WTC11 (cell line): ENCODE results near the gene DDX39B. TPM values are rescaled to one million over a fixed set of nuclear protein-coding genes. Genes with fewer than 3 reads are reported as not detected.

Experiments used
- ATAC-seq: fragments of 200-7000 bp; cut with Tn5 transposase; 2 replicates; pipeline ENCODE4 v1.10.0; 2021; ENCODE audit warnings: mild to moderate bottlenecking, moderate library complexity
- CTCF ChIA-PET: fragments of 300-600 bp; sonication (Branson Sonifier 250); formaldehyde crosslinking; loops from one replicate; lab custom pipeline; 2021; ENCODE audit warnings: antibody characterized with exemption; lab: Charles Lee
- POLR2A ChIA-PET: fragments of 350-600 bp; sonication (Branson Sonifier 250); formaldehyde crosslinking; loops from one replicate; lab custom pipeline; 2021; ENCODE audit warnings: antibody characterized with exemption; lab: Charles Lee
- DNase-seq: peaks from one replicate; pipeline ENCODE4 v3.0.0; 2021; ENCODE audit warnings: low spot score
- H3K27ac Mint-ChIP-seq: 2 replicates; pipeline ENCODE4 v1.8.0; 2021; ENCODE audit warnings: mixed read lengths
- H3K27me3 Mint-ChIP-seq: 2 replicates; pipeline ENCODE4 v1.8.0; 2021; ENCODE audit warnings: low read depth, mild to moderate bottlenecking, moderate library complexity, mixed read lengths
- H3K36me3 Mint-ChIP-seq: 2 replicates; pipeline ENCODE4 v1.8.0; 2021; ENCODE audit warnings: mixed read lengths
- H3K4me1 Mint-ChIP-seq: 2 replicates; pipeline ENCODE4 v1.8.0; 2022; ENCODE audit warnings: mixed read lengths
- H3K4me3 Mint-ChIP-seq: 2 replicates; pipeline ENCODE4 v1.8.0; 2021; ENCODE audit warnings: mild to moderate bottlenecking, moderate library complexity, mixed read lengths
- H3K9me3 Mint-ChIP-seq: 2 replicates; pipeline ENCODE4 v1.8.0; 2021; ENCODE audit warnings: mixed read lengths
- E2F5 ChIP-seq: sonication (generic); formaldehyde crosslinking; IDR thresholded peaks from 2 replicates; pipeline ENCODE4 v1.8.1; 2022; ENCODE audit warnings: mild to moderate bottlenecking, moderate library complexity, missing genetic modification reagents
- ELF4 ChIP-seq: sonication (generic); formaldehyde crosslinking; IDR thresholded peaks from 2 replicates; pipeline ENCODE4 v1.8.1; 2022; ENCODE audit warnings: low read depth, mild to moderate bottlenecking, moderate library complexity, missing genetic modification reagents
- ERG ChIP-seq: fragments of 250-450 bp; sonication (Bioruptor Pico); IDR thresholded peaks from 2 replicates; pipeline ENCODE4 v1.8.0; 2021; ENCODE audit warnings: mild to moderate bottlenecking
- ESRRA ChIP-seq: sonication (generic); formaldehyde crosslinking; IDR thresholded peaks from 2 replicates; pipeline ENCODE4 v1.8.1; 2022; ENCODE audit warnings: mild to moderate bottlenecking, missing genetic modification reagents, borderline replicate concordance
- GABPB1 ChIP-seq: sonication (generic); formaldehyde crosslinking; IDR thresholded peaks from 2 replicates; pipeline ENCODE4 v1.8.1; 2023; ENCODE audit warnings: mild to moderate bottlenecking, missing genetic modification reagents
- IRF2 ChIP-seq: sonication (generic); formaldehyde crosslinking; IDR thresholded peaks from 2 replicates; pipeline ENCODE4 v1.8.0; 2022; ENCODE audit warnings: low read depth, missing genetic modification reagents, borderline replicate concordance
- KAT7 ChIP-seq: sonication (generic); formaldehyde crosslinking; IDR thresholded peaks from 2 replicates; pipeline ENCODE4 v1.8.1; 2023; ENCODE audit warnings: missing genetic modification reagents, mild to moderate bottlenecking, borderline replicate concordance
- NFE2L1 ChIP-seq: sonication (generic); formaldehyde crosslinking; IDR thresholded peaks from 2 replicates; pipeline ENCODE4 v1.8.1; 2023; ENCODE audit warnings: missing genetic modification reagents
- NR1H2 ChIP-seq: sonication (generic); formaldehyde crosslinking; IDR thresholded peaks from 2 replicates; pipeline ENCODE4 v1.9.0; 2021; ENCODE audit warnings: mild to moderate bottlenecking, moderate library complexity, missing genetic modification reagents
- NR2C2 ChIP-seq: sonication (generic); formaldehyde crosslinking; IDR thresholded peaks from 2 replicates; pipeline ENCODE4 v1.8.0; 2022; ENCODE audit warnings: mild to moderate bottlenecking, missing genetic modification reagents
- PRRX2 ChIP-seq: fragments of 250-450 bp; sonication (Bioruptor Pico); IDR thresholded peaks from 2 replicates; pipeline ENCODE4 v1.8.0; 2021; ENCODE audit warnings: mild to moderate bottlenecking
- SMAD3 ChIP-seq: sonication (generic); formaldehyde crosslinking; IDR thresholded peaks from 2 replicates; pipeline ENCODE4 v1.8.0; 2022; ENCODE audit warnings: missing genetic modification reagents, mild to moderate bottlenecking, borderline replicate concordance
- STAT6 ChIP-seq: sonication (generic); formaldehyde crosslinking; conservative IDR thresholded peaks from 2 replicates; pipeline ENCODE4 v1.8.1; 2023; ENCODE audit warnings: mild to moderate bottlenecking, low read depth, missing genetic modification reagents, moderate library complexity
- TP53 ChIP-seq: sonication (generic); formaldehyde crosslinking; IDR thresholded peaks from 2 replicates; pipeline ENCODE4 v1.8.1; 2023; ENCODE audit warnings: mild to moderate bottlenecking, missing genetic modification reagents
- ZBTB21 ChIP-seq: sonication (generic); formaldehyde crosslinking; IDR thresholded peaks from 2 replicates; pipeline ENCODE4 v1.8.1; 2023; ENCODE audit warnings: mild to moderate bottlenecking, missing genetic modification reagents, borderline replicate concordance
- ZNF671 ChIP-seq: fragments of 250-450 bp; sonication (Bioruptor Pico); IDR thresholded peaks from 2 replicates; pipeline ENCODE4 v1.8.0; 2021; ENCODE audit warnings: mild to moderate bottlenecking
- total RNA-seq: library from RNA; stranded (reverse); gene quantifications from 3 replicates; pipeline ENCODE4 v1.2.3, GENCODE V29; 2021
- TF ChIP-seq, protein P1 (sequence below): fragments of 250-450 bp; sonication (Bioruptor Pico); IDR thresholded peaks from 2 replicates; pipeline ENCODE4 v1.9.0; 2021; ENCODE audit warnings: moderate library complexity, mild to moderate bottlenecking, inconsistent platforms, borderline replicate concordance
- TF ChIP-seq, protein P2 (sequence below): sonication (generic); formaldehyde crosslinking; IDR thresholded peaks from 2 replicates; pipeline ENCODE4 v1.8.1; 2022; ENCODE audit warnings: low read depth, missing genetic modification reagents, borderline replicate concordance
- TF ChIP-seq, protein P3 (sequence below): sonication (generic); formaldehyde crosslinking; IDR thresholded peaks from 2 replicates; pipeline ENCODE4 v1.8.1; 2023; ENCODE audit warnings: mild to moderate bottlenecking, moderate library complexity, missing genetic modification reagents
- TF ChIP-seq, protein P4 (sequence below): sonication (generic); formaldehyde crosslinking; conservative IDR thresholded peaks from 2 replicates; pipeline ENCODE4 v1.8.1; 2022; ENCODE audit warnings: mild to moderate bottlenecking, missing genetic modification reagents
- TF ChIP-seq, protein P5 (sequence below): fragments of 200-600 bp; IDR thresholded peaks from 2 replicates; pipeline ENCODE4 v1.8.0; 2022; ENCODE audit warnings: antibody characterized with exemption

DDX39B gene
- total RNA-seq, 1 experiment from 2014 or later = 712 TPM

DNA sequence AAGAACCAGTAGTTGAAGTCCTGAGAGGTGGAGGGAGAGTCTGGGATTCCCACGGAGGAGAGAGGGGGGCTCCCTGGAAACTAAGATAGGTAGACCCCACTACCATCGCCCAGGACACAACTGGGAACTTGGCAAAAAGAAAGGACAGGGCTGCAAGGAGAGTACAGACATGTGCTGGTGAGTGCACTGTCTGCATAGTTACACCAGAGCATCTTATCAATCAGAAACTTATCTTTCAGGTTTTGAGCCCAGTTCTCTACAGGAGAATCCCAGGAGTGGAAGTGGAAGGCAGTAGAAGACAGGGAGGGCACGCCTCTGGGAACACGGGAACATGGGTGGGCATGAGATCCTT lies 17.8 kb upstream of the DDX39B start:
- ChIA-PET CTCF (interaction anchor here (1.0 kb wide), 1 partner anchor 21 kb away, joined by 4 read pairs; no protein-coding TSS in a partner anchor), POLR2A (interaction anchor here (1.6 kb wide), 1 partner anchor 18 kb away, joined by 4 read pairs; the partner anchor contains the start of gene DDX39B)
- Mint-ChIP-seq H3K4me3 (no peak overlapping the region), H3K27ac (peak overlapping the region; percentile 37; the same call in 1 of the 2 replicates), H3K9me3 (no peaks in the 10 kb centered on the region), H3K36me3 (peaks cover 16% of the 10 kb centered on the region), H3K4me1 (peaks cover 9% of the 10 kb centered on the region), H3K27me3 (no peaks in the 10 kb centered on the region; the same call in 1 of the 2 replicates)
- ATAC-seq (no peak), DNase-seq (no peak)
- TF ChIP-seq KAT7 (CRISPR knock-in tag) (no peak), SMAD3 (CRISPR knock-in tag) (no peak)
- TF ChIP-seq, protein P1, sequence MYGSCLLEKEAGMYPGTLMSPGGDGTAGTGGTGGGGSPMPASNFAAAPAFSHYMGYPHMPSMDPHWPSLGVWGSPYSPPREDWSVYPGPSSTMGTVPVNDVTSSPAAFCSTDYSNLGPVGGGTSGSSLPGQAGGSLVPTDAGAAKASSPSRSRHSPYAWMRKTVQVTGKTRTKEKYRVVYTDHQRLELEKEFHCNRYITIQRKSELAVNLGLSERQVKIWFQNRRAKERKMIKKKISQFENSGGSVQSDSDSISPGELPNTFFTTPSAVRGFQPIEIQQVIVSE = no peak

GRCh38 chr6:31558631-31559500 lies 17.1 kb upstream of the DDX39B start:
- Mint-ChIP-seq H3K27me3 (no peaks in the 10 kb centered on the region; the same call in 1 of the 2 replicates), H3K4me1 (peaks cover 9% of the 10 kb centered on the region), H3K27ac (no peak overlapping the region), H3K4me3 (no peak overlapping the region), H3K9me3 (no peaks in the 10 kb centered on the region), H3K36me3 (peaks cover 17% of the 10 kb centered on the region)
- TF ChIP-seq NR2C2 (no peak), ERG (no peak), ZNF671 (CRISPR knock-in tag) (no peak), NR1H2 (no peak), E2F5 (CRISPR knock-in tag) (no peak), NFE2L1 (CRISPR knock-in tag) (no peak), IRF2 (CRISPR knock-in tag) (no peak), GABPB1 (CRISPR knock-in tag) (no peak), ELF4 (no peak), STAT6 (CRISPR knock-in tag) (no peak), TP53 (CRISPR knock-in tag) (no peak), PRRX2 (CRISPR knock-in tag) (no peak), ZBTB21 (CRISPR knock-in tag) (no peak), ESRRA (CRISPR knock-in tag) (no peak)
- TF ChIP-seq, protein P2, sequence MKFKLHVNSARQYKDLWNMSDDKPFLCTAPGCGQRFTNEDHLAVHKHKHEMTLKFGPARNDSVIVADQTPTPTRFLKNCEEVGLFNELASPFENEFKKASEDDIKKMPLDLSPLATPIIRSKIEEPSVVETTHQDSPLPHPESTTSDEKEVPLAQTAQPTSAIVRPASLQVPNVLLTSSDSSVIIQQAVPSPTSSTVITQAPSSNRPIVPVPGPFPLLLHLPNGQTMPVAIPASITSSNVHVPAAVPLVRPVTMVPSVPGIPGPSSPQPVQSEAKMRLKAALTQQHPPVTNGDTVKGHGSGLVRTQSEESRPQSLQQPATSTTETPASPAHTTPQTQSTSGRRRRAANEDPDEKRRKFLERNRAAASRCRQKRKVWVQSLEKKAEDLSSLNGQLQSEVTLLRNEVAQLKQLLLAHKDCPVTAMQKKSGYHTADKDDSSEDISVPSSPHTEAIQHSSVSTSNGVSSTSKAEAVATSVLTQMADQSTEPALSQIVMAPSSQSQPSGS (CRISPR knock-in tag) = no peak
- TF ChIP-seq, protein P3, sequence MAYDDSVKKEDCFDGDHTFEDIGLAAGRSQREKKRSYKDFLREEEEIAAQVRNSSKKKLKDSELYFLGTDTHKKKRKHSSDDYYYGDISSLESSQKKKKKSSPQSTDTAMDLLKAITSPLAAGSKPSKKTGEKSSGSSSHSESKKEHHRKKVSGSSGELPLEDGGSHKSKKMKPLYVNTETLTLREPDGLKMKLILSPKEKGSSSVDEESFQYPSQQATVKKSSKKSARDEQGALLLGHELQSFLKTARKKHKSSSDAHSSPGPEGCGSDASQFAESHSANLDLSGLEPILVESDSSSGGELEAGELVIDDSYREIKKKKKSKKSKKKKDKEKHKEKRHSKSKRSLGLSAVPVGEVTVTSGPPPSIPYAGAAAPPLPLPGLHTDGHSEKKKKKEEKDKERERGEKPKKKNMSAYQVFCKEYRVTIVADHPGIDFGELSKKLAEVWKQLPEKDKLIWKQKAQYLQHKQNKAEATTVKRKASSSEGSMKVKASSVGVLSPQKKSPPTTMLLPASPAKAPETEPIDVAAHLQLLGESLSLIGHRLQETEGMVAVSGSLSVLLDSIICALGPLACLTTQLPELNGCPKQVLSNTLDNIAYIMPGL = no peak
- TF ChIP-seq, protein P4, sequence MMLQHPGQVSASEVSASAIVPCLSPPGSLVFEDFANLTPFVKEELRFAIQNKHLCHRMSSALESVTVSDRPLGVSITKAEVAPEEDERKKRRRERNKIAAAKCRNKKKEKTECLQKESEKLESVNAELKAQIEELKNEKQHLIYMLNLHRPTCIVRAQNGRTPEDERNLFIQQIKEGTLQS (CRISPR knock-in tag) = no peak
- TF ChIP-seq, protein P5, sequence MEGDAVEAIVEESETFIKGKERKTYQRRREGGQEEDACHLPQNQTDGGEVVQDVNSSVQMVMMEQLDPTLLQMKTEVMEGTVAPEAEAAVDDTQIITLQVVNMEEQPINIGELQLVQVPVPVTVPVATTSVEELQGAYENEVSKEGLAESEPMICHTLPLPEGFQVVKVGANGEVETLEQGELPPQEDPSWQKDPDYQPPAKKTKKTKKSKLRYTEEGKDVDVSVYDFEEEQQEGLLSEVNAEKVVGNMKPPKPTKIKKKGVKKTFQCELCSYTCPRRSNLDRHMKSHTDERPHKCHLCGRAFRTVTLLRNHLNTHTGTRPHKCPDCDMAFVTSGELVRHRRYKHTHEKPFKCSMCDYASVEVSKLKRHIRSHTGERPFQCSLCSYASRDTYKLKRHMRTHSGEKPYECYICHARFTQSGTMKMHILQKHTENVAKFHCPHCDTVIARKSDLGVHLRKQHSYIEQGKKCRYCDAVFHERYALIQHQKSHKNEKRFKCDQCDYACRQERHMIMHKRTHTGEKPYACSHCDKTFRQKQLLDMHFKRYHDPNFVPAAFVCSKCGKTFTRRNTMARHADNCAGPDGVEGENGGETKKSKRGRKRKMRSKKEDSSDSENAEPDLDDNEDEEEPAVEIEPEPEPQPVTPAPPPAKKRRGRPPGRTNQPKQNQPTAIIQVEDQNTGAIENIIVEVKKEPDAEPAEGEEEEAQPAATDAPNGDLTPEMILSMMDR = no peak
- DNase-seq (no peak), ATAC-seq (no peak)
- ChIA-PET POLR2A (interaction anchor here (1.3 to 1.6 kb wide), 2 partner anchors 17 to 22 kb away, joined by 3 to 4 read pairs; partner anchors contain the start of gene DDX39B), CTCF (interaction anchor here (0.9 to 1.4 kb wide), 5 partner anchors 12 to 40 kb away, joined by 3 to 4 read pairs (median 4); partner anchors contain the start of genes ATP6V1G2 and LST1)
